ENCODE measurements around the gene OTUB1. TPM values are rescaled to one million over a fixed set of nuclear protein-coding genes. Genes with fewer than 3 reads are reported as not detected.

The OTUB1 gene
- total RNA-seq, 1 experiment from 2014 or later, result 96.9 TPM

DNA sequence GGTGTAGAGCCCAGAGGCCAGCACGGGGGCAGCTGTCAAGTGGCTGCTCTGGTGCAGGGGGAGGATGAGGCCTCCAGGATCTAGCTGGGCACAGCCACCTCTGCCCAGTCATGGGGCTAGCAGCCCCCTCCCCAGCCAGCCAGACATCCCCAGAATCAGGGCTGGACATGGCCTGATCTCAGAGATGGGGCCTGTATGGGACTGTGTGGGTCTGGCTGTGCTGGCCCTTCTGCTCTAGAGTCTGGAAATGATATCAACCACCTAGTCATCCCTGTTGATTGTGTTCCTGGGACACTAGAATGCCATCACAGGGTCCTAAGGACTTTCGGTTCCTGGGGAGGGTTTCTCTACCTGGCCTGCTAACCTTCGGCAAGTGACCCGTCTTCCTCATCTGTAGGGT is 52.3 kb downstream of the OTUB1 start:
- intact Hi-C loops (cut with micrococcal nuclease; ENCODE audit: unreplicated experiment), result no loop called here
- no TSS peak for BruUV-seq (replicated peaks)
- CTCF ChIA-PET, result no interaction called here
- Mint-ChIP-seq H3K9me3 (ENCODE audit: low read depth, unreplicated experiment) (no peaks in the 10 kb centered on the region), H3K4me3 (ENCODE audit: low read depth, unreplicated experiment) (no peak overlapping the region), H3K4me1 (ENCODE audit: low read depth, unreplicated experiment) (no peaks in the 10 kb centered on the region), H3K27me3 (ENCODE audit: unreplicated experiment) (peaks cover 23% of the 10 kb centered on the region), H3K36me3 (ENCODE audit: insufficient read depth, unreplicated experiment) (peaks cover 5% of the 10 kb centered on the region), H3K27ac (ENCODE audit: unreplicated experiment) (no peak overlapping the region)
- no peak for DNase-seq
- TF ChIP-seq, protein P1, sequence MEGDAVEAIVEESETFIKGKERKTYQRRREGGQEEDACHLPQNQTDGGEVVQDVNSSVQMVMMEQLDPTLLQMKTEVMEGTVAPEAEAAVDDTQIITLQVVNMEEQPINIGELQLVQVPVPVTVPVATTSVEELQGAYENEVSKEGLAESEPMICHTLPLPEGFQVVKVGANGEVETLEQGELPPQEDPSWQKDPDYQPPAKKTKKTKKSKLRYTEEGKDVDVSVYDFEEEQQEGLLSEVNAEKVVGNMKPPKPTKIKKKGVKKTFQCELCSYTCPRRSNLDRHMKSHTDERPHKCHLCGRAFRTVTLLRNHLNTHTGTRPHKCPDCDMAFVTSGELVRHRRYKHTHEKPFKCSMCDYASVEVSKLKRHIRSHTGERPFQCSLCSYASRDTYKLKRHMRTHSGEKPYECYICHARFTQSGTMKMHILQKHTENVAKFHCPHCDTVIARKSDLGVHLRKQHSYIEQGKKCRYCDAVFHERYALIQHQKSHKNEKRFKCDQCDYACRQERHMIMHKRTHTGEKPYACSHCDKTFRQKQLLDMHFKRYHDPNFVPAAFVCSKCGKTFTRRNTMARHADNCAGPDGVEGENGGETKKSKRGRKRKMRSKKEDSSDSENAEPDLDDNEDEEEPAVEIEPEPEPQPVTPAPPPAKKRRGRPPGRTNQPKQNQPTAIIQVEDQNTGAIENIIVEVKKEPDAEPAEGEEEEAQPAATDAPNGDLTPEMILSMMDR (IDR thresholded peaks at IDR 0.05; ENCODE audit: unreplicated experiment), result no peak

DNA sequence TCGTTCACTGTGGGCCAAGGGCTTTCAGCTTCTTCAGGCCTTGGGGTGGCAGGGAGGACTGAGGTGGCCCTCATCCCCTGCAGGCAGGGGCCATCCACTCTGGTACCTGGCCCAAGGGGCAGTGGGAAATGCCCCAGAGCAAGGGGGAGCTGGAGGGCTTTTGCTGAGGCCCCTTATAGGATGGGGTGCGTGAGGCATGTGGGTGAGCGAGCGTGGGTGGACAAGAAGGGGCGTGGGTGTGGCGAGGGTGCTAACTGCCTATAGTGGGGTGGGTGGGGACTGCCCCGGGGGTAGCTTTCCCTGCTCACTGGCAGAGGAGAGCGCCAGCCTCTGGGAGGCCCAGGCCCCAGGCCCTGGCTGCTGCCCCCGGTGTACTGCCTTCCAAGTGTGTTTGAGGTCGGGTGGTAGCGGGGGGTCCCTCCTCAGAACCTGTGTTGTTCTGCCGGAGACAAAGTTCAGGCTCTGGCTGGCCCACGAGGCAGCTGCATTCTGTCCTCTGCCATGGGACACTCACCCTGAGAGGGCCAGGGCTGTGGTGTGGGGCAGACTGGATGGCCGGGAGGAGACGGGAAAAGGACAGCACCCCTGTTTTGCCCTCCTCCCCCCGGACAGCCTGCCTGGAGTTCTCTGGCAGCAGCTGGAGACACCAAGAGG is 52.9 kb downstream of the OTUB1 start:
- H3K27me3 Mint-ChIP-seq (ENCODE audit: unreplicated experiment), result peaks cover 17% of the 10 kb centered on the region
- H3K4me1 Mint-ChIP-seq (ENCODE audit: low read depth, unreplicated experiment), result no peaks in the 10 kb centered on the region
- no peak for DNase-seq
- CTCF ChIA-PET, result no interaction called here
- H3K27ac Mint-ChIP-seq (ENCODE audit: unreplicated experiment), result no peak overlapping the region
- peaks cover 5% of the 10 kb centered on the region for H3K36me3 Mint-ChIP-seq (ENCODE audit: insufficient read depth, unreplicated experiment)
- TF ChIP-seq, protein P1 (IDR thresholded peaks at IDR 0.05; ENCODE audit: unreplicated experiment), result no peak
- BruUV-seq (replicated peaks), result no TSS peak
- H3K9me3 Mint-ChIP-seq (ENCODE audit: low read depth, unreplicated experiment), result no peaks in the 10 kb centered on the region
- H3K4me3 Mint-ChIP-seq (ENCODE audit: low read depth, unreplicated experiment), result no peak overlapping the region
- intact Hi-C loops (cut with micrococcal nuclease; ENCODE audit: unreplicated experiment), result no loop called here

DNA sequence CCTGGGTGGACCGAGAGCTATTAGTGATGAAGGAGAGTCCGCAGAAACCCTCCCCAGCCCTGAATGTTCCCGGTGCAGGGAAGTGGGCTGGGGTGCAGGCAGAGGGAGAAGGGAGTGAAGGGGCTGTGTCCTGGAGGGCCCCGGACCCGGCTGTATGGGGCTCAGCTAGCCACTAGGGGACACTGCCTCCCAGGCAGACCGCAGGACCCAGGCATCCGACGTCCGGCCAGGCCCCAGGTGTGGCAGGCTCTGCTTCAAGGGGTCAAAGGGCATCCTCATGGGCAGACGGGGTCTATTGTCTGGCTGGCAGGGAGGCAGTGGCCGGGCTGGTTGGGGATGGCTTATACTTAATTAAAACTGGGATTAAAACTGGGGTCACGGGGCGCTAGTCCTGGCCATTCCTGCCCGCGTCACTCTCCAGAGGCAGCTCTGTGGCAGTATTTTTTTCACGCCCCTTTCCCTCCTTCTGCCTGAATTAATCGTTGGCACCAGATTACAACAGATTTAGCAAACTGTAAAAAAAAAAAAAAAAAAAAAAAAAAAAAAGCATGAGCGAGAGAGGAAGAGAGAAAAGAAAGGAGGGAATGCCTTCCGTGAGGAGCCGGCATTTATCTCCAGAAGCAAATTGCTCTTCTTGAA is 54.6 kb downstream of the OTUB1 start:
- no peaks in the 10 kb centered on the region for H3K9me3 Mint-ChIP-seq (ENCODE audit: low read depth, unreplicated experiment)

DNA sequence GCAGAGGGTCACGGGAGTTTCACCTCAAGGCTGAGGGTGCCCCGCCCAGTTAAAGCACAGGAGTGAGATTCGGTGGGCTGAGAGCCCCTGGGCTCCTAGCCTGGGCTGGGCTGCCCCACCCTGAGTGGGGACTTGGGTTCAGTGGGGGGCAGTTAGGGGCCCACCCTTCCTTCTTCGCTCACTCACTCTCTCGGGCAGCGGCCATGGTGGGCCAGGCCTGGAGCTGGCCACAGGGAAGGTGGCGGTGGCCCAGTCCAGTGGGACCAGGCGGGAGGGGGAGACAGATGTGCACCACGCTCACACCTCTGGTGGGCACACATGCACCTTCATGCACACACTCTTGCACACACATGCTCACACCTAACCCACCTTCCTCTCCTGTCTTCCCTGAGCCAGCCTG is 55.6 kb downstream of the OTUB1 start:
- no peaks in the 10 kb centered on the region for H3K36me3 Mint-ChIP-seq (ENCODE audit: insufficient read depth, unreplicated experiment)
- no peak overlapping the region for H3K27ac Mint-ChIP-seq (ENCODE audit: unreplicated experiment)
- no peak overlapping the region for H3K4me3 Mint-ChIP-seq (ENCODE audit: low read depth, unreplicated experiment)
- no peaks in the 10 kb centered on the region for H3K4me1 Mint-ChIP-seq (ENCODE audit: low read depth, unreplicated experiment)
- CTCF ChIA-PET, result no interaction called here
- TF ChIP-seq, protein P1 (IDR thresholded peaks at IDR 0.05; ENCODE audit: unreplicated experiment), result no peak
- intact Hi-C loops (cut with micrococcal nuclease; ENCODE audit: unreplicated experiment), result loop anchor here (10.0 kb wide), 1 partner anchor 103 kb away; no protein-coding TSS in a partner anchor
- no TSS peak for BruUV-seq (replicated peaks)
- no peaks in the 10 kb centered on the region for H3K27me3 Mint-ChIP-seq (ENCODE audit: unreplicated experiment)
- no peaks in the 10 kb centered on the region for H3K9me3 Mint-ChIP-seq (ENCODE audit: low read depth, unreplicated experiment)
- DNase-seq, result no peak

More for the DNA sequence above, 54.6 kb downstream of the OTUB1 start:
- CTCF ChIA-PET, result interaction anchor here (0.6 to 1.1 kb wide), 4 partner anchors 53 to 445 kb away, joined by 3 to 4 read pairs (median 4); no protein-coding TSS in a partner anchor
- Mint-ChIP-seq H3K4me1 (ENCODE audit: low read depth, unreplicated experiment) (no peaks in the 10 kb centered on the region), H3K4me3 (ENCODE audit: low read depth, unreplicated experiment) (no peak overlapping the region), H3K27me3 (ENCODE audit: unreplicated experiment) (peaks cover under 1% of the 10 kb centered on the region), H3K27ac (ENCODE audit: unreplicated experiment) (no peak overlapping the region), H3K36me3 (ENCODE audit: insufficient read depth, unreplicated experiment) (no peaks in the 10 kb centered on the region)
- DNase-seq, result peak; percentile 70
- intact Hi-C loops (cut with micrococcal nuclease; ENCODE audit: unreplicated experiment), result loop anchor here (10.0 kb wide), 1 partner anchor 104 kb away; no protein-coding TSS in a partner anchor
- TF ChIP-seq, protein P1 (IDR thresholded peaks at IDR 0.05; ENCODE audit: unreplicated experiment), result peak; percentile 46
- BruUV-seq (replicated peaks), result no TSS peak

Measured in Calu3 (cell line).